ENCODE data around the gene ETS1.
"Not testable (repeated sequence)": the region's sequence is repeated elsewhere in the genome, so short reads cannot be mapped to it uniquely, and the experiment has no call there.

The ETS1 gene

GRCh38 chr11:128447233-128447632, 140.1 kb downstream of the ETS1 start:
- DNase-seq (ENCODE audit: low read depth) = no peak
- H3K4me3 ChIP-seq (replicated peaks; ENCODE audit: low read depth, low read length) = no peak overlapping the region
- no peak for TF ChIP-seq CTCF (IDR thresholded peaks at IDR 0.05; ENCODE audit: low read length, missing control alignments)

- not testable (repeated sequence) for H3K4me3 ChIP-seq (replicated peaks; ENCODE audit: low read depth, low read length)
Measured at GRCh38 chr11:128445921-128446320, 141.4 kb downstream of the ETS1 start.

GRCh38 chr11:128437136-128437535, 150.2 kb downstream of the ETS1 start:
- TF ChIP-seq CTCF (IDR thresholded peaks at IDR 0.05; ENCODE audit: low read length, missing control alignments) = no peak
- no peak overlapping the region for H3K4me3 ChIP-seq (replicated peaks; ENCODE audit: low read depth, low read length)
- peak; percentile 68 for DNase-seq (ENCODE audit: low read depth)

More at GRCh38 chr11:128445921-128446320, 141.4 kb downstream of the ETS1 start:
- not testable (repeated sequence) for DNase-seq (ENCODE audit: low read depth)

GRCh38 chr11:128434818-128435217, 152.5 kb downstream of the ETS1 start:
- no peak for DNase-seq (ENCODE audit: low read depth)
- no peak overlapping the region for H3K4me3 ChIP-seq (replicated peaks; ENCODE audit: low read depth, low read length)
- TF ChIP-seq CTCF (IDR thresholded peaks at IDR 0.05; ENCODE audit: low read length, missing control alignments) = no peak

- no peak overlapping the region for H3K4me3 ChIP-seq (replicated peaks; ENCODE audit: low read depth, low read length)
- no peak for TF ChIP-seq CTCF (IDR thresholded peaks at IDR 0.05; ENCODE audit: low read length, missing control alignments)
- no peak for DNase-seq (ENCODE audit: low read depth)
Measured at GRCh38 chr11:128434411-128434810, 152.9 kb downstream of the ETS1 start.

GRCh38 chr11:128432926-128433325, 154.4 kb downstream of the ETS1 start:
- H3K4me3 ChIP-seq (replicated peaks; ENCODE audit: low read depth, low read length) = no peak overlapping the region
- no peak for DNase-seq (ENCODE audit: low read depth)
- TF ChIP-seq CTCF (IDR thresholded peaks at IDR 0.05; ENCODE audit: low read length, missing control alignments) = no peak

GRCh38 chr11:128431931-128432330, 155.4 kb downstream of the ETS1 start:
- DNase-seq (ENCODE audit: low read depth) = no peak
- no peak overlapping the region for H3K4me3 ChIP-seq (replicated peaks; ENCODE audit: low read depth, low read length)
- no peak for TF ChIP-seq CTCF (IDR thresholded peaks at IDR 0.05; ENCODE audit: low read length, missing control alignments)

Measured in fibroblast of pulmonary artery (primary cell).